A673 (cell line): ENCODE measurements around the gene TMEM108. TPM values are rescaled to one million over a fixed set of nuclear protein-coding genes. Genes with fewer than 3 reads are reported as not detected.

Source experiments
- BruUV-seq: library from RNA; stranded (reverse); fragments of 400-500 nt; replicated peaks from 2 replicates; lab custom pipeline; 2021; lab: Mats Ljungman, UMichigan
- CTCF ChIA-PET: fragments of 300-600 bp; sonication (Branson Sonifier 250); formaldehyde crosslinking; loops from one replicate; lab custom pipeline; 2022; ENCODE audit warnings: antibody characterized with exemption; lab: Charles Lee
- POLR2A ChIA-PET: fragments of 300-600 bp; sonication (Branson Sonifier 250); formaldehyde crosslinking; loops from one replicate; lab custom pipeline; 2022; ENCODE audit warnings: antibody characterized with exemption; ENCODE audit not compliant: low non-redundant PET; lab: Charles Lee
- DNase-seq: peaks from one replicate; pipeline ENCODE4 v3.0.0-alpha.2; 2015; ENCODE audit warnings: low spot score
- H3K27ac ChIP-seq: fragments of 200-600 bp; sonication (generic); 2 replicates; pipeline ENCODE4 v1.5.1; 2016; ENCODE audit warnings: mixed run types, low read depth, mild to moderate bottlenecking, mixed read lengths, antibody characterized with exemption, low read length; ENCODE audit not compliant: poor library complexity, severe bottlenecking
- H3K27me3 ChIP-seq: fragments of 200-600 bp; sonication (generic); replicated peaks from 2 replicates; pipeline ENCODE4 v1.6.1; 2017; ENCODE audit warnings: mixed run types, low read depth, mild to moderate bottlenecking, mixed read lengths, antibody characterized with exemption, low read length; ENCODE audit not compliant: insufficient read depth, poor library complexity
- H3K36me3 ChIP-seq: fragments of 200-600 bp; sonication (generic); 2 replicates; pipeline ENCODE4 v1.6.1; 2016; ENCODE audit warnings: mixed run types, mild to moderate bottlenecking, mixed read lengths, antibody characterized with exemption, low read length; ENCODE audit not compliant: insufficient read depth, poor library complexity, severe bottlenecking
- H3K4me1 ChIP-seq: fragments of 200-600 bp; sonication (generic); 2 replicates; pipeline ENCODE4 v1.6.1; 2017; ENCODE audit warnings: mixed run types, mild to moderate bottlenecking, mixed read lengths, antibody characterized with exemption, low read length; ENCODE audit not compliant: insufficient read depth, poor library complexity, severe bottlenecking
- H3K4me3 ChIP-seq: fragments of 200-600 bp; sonication (generic); 2 replicates; pipeline ENCODE4 v1.5.1; 2016; ENCODE audit warnings: low read depth, mixed run types, mild to moderate bottlenecking, mixed read lengths, low read length; ENCODE audit not compliant: poor library complexity, severe bottlenecking
- H3K9me3 ChIP-seq: fragments of 200-600 bp; sonication (generic); 2 replicates; pipeline ENCODE4 v1.6.1; 2016; ENCODE audit warnings: mixed run types, low read depth, mild to moderate bottlenecking, mixed read lengths, antibody characterized with exemption, low read length; ENCODE audit not compliant: poor library complexity, severe bottlenecking
- CTCF ChIP-seq: fragments of 300-800, 200-600 bp; sonication (generic); conservative IDR thresholded peaks from 2 replicates; pipeline ENCODE4 v1.5.1; 2017; ENCODE audit warnings: low read depth, mild to moderate bottlenecking, antibody characterized with exemption, low read length, moderate library complexity, mixed read lengths
- EZH2 ChIP-seq: fragments of 200-600 bp; sonication (generic); IDR thresholded peaks from 2 replicates; pipeline ENCODE4 v1.6.1; 2017; ENCODE audit warnings: borderline replicate concordance, low read depth, mild to moderate bottlenecking, mixed read lengths, antibody characterized with exemption, low read length; ENCODE audit not compliant: poor library complexity, severe bottlenecking
- intact Hi-C: fragments of 100-400 bp; cut with micrococcal nuclease; formaldehyde crosslinking; loops from one replicate; pipeline ENCODE4 v1.10.0; 2022; ENCODE audit not compliant: unreplicated experiment
- total RNA-seq: library from RNA; stranded (reverse); gene quantifications from 2 replicates; pipeline ENCODE4 v1.2.3, GENCODE V29; 2021

Gene TMEM108
- total RNA-seq, 1 experiment from 2014 or later = 0.30 TPM

GRCh38 chr3:133113526-133113925 lies 75.3 kb downstream of the TMEM108 start:
- Histone ChIP-seq H3K4me3 (no peak overlapping the region), H3K36me3 (no peaks in the 10 kb centered on the region), H3K27ac (no peak overlapping the region), H3K9me3 (no peaks in the 10 kb centered on the region), H3K27me3 (peaks cover 4% of the 10 kb centered on the region), H3K4me1 (no peaks in the 10 kb centered on the region)
- CTCF ChIA-PET = no interaction called here
- DNase-seq = no peak
- no TSS peak for BruUV-seq
- no peak for TF ChIP-seq CTCF
- TF ChIP-seq EZH2 = no peak
- intact Hi-C loops = no loop called here
- POLR2A ChIA-PET = no interaction called here

GRCh38 chr3:133113927-133114597 lies 75.9 kb downstream of the TMEM108 start:
- H3K36me3 ChIP-seq = no peaks in the 10 kb centered on the region
- H3K9me3 ChIP-seq = no peaks in the 10 kb centered on the region
- no peak overlapping the region for H3K27ac ChIP-seq
- no peak for TF ChIP-seq EZH2
- no peak for TF ChIP-seq CTCF
- H3K4me3 ChIP-seq = no peak overlapping the region
- ChIA-PET CTCF (no interaction called here), POLR2A (no interaction called here)
- intact Hi-C loops = no loop called here
- no peaks in the 10 kb centered on the region for H3K4me1 ChIP-seq
- no peak for DNase-seq
- H3K27me3 ChIP-seq = peaks cover 4% of the 10 kb centered on the region
- BruUV-seq = no TSS peak

- DNase-seq = no peak
- Histone ChIP-seq H3K36me3 (no peaks in the 10 kb centered on the region), H3K4me3 (no peak overlapping the region), H3K4me1 (no peaks in the 10 kb centered on the region), H3K27ac (no peak overlapping the region), H3K9me3 (no peaks in the 10 kb centered on the region), H3K27me3 (peaks cover 6% of the 10 kb centered on the region)
- ChIA-PET CTCF (no interaction called here), POLR2A (no interaction called here)
- BruUV-seq = no TSS peak
- TF ChIP-seq CTCF = no peak
- TF ChIP-seq EZH2 = no peak
- intact Hi-C loops = no loop called here
These were observed 77.0 kb downstream of the TMEM108 start for GRCh38 chr3:133115176-133115575.
